Melanocyte of skin (primary cell): Measurements from ENCODE around the gene STX4. TPM values are rescaled to one million over a fixed set of nuclear protein-coding genes. Genes with fewer than 3 reads are reported as not detected.

ENCODE experiments used
- total RNA-seq, 2 donors: library from RNA; depleted of rRNA; stranded (reverse); fragments of >200 nt; gene quantifications; 2 replicates each; pipeline ENCODE4 v1.2.3, GENCODE V29; 2012

The STX4 gene
- 10 to 100 TPM; 13.0 to 17.2 TPM for total RNA-seq

GRCh38 chr16:31032736-31033708, at the start of gene STX4:
TSS of gene STX4 (plus strand) at chr16:31033558. CDS start at chr16:31033806, 248 bp downstream.

GRCh38 chr16:30984669-30985400, 48.5 kb upstream of the STX4 start, which contains the start of gene HSD3B7:
TSS of gene HSD3B7 (plus strand) at chr16:30985207. CDS start at chr16:30985659, 452 bp downstream.

GRCh38 chr16:31010585-31011325, 22.6 kb upstream of the STX4 start, which contains the start of gene STX1B:
TSS of gene STX1B (minus strand) at chr16:31010638. CDS start at chr16:31010396, 242 bp downstream.

GRCh38 chr16:31073970-31074813, 40.8 kb downstream of the STX4 start, which contains the start of the genes ZNF646 and ZNF668:
TSS of gene ZNF646 (plus strand) at chr16:31074422. CDS start at chr16:31076325, 1,903 bp downstream.
TSS of gene ZNF668 (minus strand) at chr16:31074240. CDS start at chr16:31064459, 9,781 bp downstream.

GRCh38 chr16:31088459-31089183, 55.3 kb downstream of the STX4 start, which contains the start of gene PRSS53:
TSS of gene PRSS53 (minus strand) at chr16:31088943. CDS start at chr16:31088809, 134 bp downstream.

Other genes starting within 250 kb of the STX4 start
- gene ZNF629, start 246.4 kb upstream of the STX4 start, total RNA-seq: 10 to 100 TPM; 10.3 to 13.4 TPM
- 10 to 100 TPM; 12.7 to 25.3 TPM for gene BCL7C, start 139.5 kb upstream of the STX4 start, total RNA-seq
- under 1 TPM; 0.34 to 0.67 TPM for gene CTF1, start 136.9 kb upstream of the STX4 start, total RNA-seq
- gene FBXL19, start 110.0 kb upstream of the STX4 start, total RNA-seq: 10 to 100 TPM; 13.4 to 15.0 TPM
- 10 to 100 TPM; 29.3 to 35.4 TPM for gene ORAI3, start 84.5 kb upstream of the STX4 start, total RNA-seq
- gene SETD1A, start 75.8 kb upstream of the STX4 start, total RNA-seq: 1 to 10 TPM; 3.8 to 9.7 TPM
- gene HSD3B7, start 48.4 kb upstream of the STX4 start, total RNA-seq: 10 to 100 TPM; 13.0 to 20.3 TPM
- gene STX1B, start 22.9 kb upstream of the STX4 start, total RNA-seq: 1 to 10 TPM in 1 of 2 donors, under 1 TPM in 1; 0.67 to 3.1 TPM
- gene ZNF668, start 40.7 kb downstream of the STX4 start, total RNA-seq: 10 to 100 TPM in 1 of 2 donors, 1 to 10 TPM in 1; 8.6 to 14.0 TPM
- gene ZNF646, start 40.9 kb downstream of the STX4 start, total RNA-seq: 10 to 100 TPM; 14.1 to 17.6 TPM
- gene PRSS53, start 55.4 kb downstream of the STX4 start, total RNA-seq: 1 to 10 TPM in 1 of 2 donors, under 1 TPM in 1; 0.67 to 1.0 TPM
- 10 to 100 TPM; 78.9 to 87.1 TPM for gene VKORC1, start 61.2 kb downstream of the STX4 start, total RNA-seq
- gene BCKDK, start 74.8 kb downstream of the STX4 start, total RNA-seq: 10 to 100 TPM; 42.6 to 43.7 TPM
- 10 to 100 TPM; 25.8 to 31.6 TPM for gene KAT8, start 84.1 kb downstream of the STX4 start, total RNA-seq
- gene PRSS8, start 102.2 kb downstream of the STX4 start, total RNA-seq: under 1 TPM in 1 of 2 donors, not detected in 1; under 0.01 TPM
- gene PRSS36, start 116.5 kb downstream of the STX4 start, total RNA-seq: under 1 TPM; 0.33 to 0.69 TPM
- gene FUS, start 146.6 kb downstream of the STX4 start, total RNA-seq: 10 to 100 TPM; 45.4 to 51.0 TPM
- 100 to 1,000 TPM; 195 to 298 TPM for gene PYCARD, start 169.2 kb downstream of the STX4 start, total RNA-seq
- gene TRIM72, start 180.6 kb downstream of the STX4 start, total RNA-seq: under 1 TPM; under 0.01 TPM
- gene PYDC1, start 183.6 kb downstream of the STX4 start, total RNA-seq: not detected
- gene ITGAM, start 226.4 kb downstream of the STX4 start, total RNA-seq: 1 to 10 TPM in 1 of 2 donors, under 1 TPM in 1; under 0.01 to 1.0 TPM